ENCODE data around the gene MYO5B.

DNA sequence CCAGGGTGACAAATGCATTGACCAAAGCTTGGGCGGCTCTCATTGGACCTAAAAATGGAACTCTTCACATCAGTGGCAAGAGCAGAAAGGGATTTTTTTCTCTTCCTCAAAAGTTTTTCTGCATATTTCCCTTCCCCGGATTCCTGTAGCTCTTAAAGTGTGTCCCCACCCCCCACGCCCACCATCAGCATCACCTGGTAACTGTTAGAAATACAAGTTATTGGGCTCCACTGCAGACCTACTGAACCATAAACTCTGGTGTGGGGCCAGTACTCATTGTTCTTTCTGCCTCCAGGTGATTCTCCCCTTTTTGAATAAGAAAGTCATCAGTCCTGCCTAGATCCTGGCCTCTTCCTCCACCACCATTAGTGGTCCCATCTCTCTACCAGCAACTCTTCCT lies 1.3 kb upstream of the MYO5B start:
- TF ChIP-seq POLR2A (conservative IDR thresholded peaks at IDR 0.05) (no peak), LEF1 (IDR thresholded peaks at IDR 0.05) (no peak), HDAC3 (IDR thresholded peaks at IDR 0.05; ENCODE audit: borderline replicate concordance, partially characterized antibody) (no peak), ZNF431 (CRISPR knock-in tag; IDR thresholded peaks at IDR 0.05) (no peak), HDAC1 (IDR thresholded peaks at IDR 0.05) (no peak), RFX5 (IDR thresholded peaks at IDR 0.05; ENCODE audit: low read depth, low read length) (no peak), TAF1 (IDR thresholded peaks at IDR 0.05; ENCODE audit: control insufficient read depth, extremely low read depth, insufficient read depth, low read length, severe bottlenecking) (no peak), POLR2AphosphoS5 (IDR thresholded peaks at IDR 0.05; ENCODE audit: control insufficient read depth, insufficient read depth, low read depth, low read length) (no peak), KDM1A (IDR thresholded peaks at IDR 0.05) (no peak), IRF2 (CRISPR knock-in tag; IDR thresholded peaks at IDR 0.05) (no peak)
- TF ChIP-seq, protein P1, sequence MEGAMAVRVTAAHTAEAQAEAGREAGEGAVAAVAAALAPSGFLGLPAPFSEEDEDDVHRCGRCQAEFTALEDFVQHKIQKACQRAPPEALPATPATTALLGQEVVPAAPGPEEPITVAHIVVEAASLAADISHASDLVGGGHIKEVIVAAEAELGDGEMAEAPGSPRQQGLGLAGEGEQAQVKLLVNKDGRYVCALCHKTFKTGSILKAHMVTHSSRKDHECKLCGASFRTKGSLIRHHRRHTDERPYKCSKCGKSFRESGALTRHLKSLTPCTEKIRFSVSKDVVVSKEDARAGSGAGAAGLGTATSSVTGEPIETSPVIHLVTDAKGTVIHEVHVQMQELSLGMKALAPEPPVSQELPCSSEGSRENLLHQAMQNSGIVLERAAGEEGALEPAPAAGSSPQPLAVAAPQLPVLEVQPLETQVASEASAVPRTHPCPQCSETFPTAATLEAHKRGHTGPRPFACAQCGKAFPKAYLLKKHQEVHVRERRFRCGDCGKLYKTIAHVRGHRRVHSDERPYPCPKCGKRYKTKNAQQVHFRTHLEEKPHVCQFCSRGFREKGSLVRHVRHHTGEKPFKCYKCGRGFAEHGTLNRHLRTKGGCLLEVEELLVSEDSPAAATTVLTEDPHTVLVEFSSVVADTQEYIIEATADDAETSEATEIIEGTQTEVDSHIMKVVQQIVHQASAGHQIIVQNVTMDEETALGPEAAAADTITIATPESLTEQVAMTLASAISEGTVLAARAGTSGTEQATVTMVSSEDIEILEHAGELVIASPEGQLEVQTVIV (CRISPR knock-in tag; IDR thresholded peaks at IDR 0.05; ENCODE audit: borderline replicate concordance) = no peak
- TF ChIP-seq, protein P2, sequence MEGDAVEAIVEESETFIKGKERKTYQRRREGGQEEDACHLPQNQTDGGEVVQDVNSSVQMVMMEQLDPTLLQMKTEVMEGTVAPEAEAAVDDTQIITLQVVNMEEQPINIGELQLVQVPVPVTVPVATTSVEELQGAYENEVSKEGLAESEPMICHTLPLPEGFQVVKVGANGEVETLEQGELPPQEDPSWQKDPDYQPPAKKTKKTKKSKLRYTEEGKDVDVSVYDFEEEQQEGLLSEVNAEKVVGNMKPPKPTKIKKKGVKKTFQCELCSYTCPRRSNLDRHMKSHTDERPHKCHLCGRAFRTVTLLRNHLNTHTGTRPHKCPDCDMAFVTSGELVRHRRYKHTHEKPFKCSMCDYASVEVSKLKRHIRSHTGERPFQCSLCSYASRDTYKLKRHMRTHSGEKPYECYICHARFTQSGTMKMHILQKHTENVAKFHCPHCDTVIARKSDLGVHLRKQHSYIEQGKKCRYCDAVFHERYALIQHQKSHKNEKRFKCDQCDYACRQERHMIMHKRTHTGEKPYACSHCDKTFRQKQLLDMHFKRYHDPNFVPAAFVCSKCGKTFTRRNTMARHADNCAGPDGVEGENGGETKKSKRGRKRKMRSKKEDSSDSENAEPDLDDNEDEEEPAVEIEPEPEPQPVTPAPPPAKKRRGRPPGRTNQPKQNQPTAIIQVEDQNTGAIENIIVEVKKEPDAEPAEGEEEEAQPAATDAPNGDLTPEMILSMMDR (IDR thresholded peaks at IDR 0.05 in 2 of 3, conservative IDR thresholded peaks at IDR 0.05 in 1 of 3; ENCODE audit: insufficient read depth in 2 of 3, low read depth in 1 of 3, low read length in 3 of 3) = no peak
- TF ChIP-seq, protein P3, sequence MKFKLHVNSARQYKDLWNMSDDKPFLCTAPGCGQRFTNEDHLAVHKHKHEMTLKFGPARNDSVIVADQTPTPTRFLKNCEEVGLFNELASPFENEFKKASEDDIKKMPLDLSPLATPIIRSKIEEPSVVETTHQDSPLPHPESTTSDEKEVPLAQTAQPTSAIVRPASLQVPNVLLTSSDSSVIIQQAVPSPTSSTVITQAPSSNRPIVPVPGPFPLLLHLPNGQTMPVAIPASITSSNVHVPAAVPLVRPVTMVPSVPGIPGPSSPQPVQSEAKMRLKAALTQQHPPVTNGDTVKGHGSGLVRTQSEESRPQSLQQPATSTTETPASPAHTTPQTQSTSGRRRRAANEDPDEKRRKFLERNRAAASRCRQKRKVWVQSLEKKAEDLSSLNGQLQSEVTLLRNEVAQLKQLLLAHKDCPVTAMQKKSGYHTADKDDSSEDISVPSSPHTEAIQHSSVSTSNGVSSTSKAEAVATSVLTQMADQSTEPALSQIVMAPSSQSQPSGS (CRISPR knock-in tag; IDR thresholded peaks at IDR 0.05) = no peak
- TF ChIP-seq, protein P4, sequence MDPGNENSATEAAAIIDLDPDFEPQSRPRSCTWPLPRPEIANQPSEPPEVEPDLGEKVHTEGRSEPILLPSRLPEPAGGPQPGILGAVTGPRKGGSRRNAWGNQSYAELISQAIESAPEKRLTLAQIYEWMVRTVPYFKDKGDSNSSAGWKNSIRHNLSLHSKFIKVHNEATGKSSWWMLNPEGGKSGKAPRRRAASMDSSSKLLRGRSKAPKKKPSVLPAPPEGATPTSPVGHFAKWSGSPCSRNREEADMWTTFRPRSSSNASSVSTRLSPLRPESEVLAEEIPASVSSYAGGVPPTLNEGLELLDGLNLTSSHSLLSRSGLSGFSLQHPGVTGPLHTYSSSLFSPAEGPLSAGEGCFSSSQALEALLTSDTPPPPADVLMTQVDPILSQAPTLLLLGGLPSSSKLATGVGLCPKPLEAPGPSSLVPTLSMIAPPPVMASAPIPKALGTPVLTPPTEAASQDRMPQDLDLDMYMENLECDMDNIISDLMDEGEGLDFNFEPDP (CRISPR knock-in tag; IDR thresholded peaks at IDR 0.05) = no peak
